ENCODE results near the gene POC5. TPM values are rescaled to one million over a fixed set of nuclear protein-coding genes. Genes with fewer than 3 reads are reported as not detected.

POC5 gene
- total RNA-seq, 3 donors from 2014 or later (not counting 1 experiment from before 2014, with no cell fraction given) = 12.4 to 16.6 (median 12.5) TPM

- Mint-ChIP-seq H3K36me3 (no peaks in the 10 kb centered on the region), H3K27ac (peak overlapping the region; percentile 83 to 98), H3K9me3 (no peaks in the 10 kb centered on the region), H3K4me1 (peaks cover 27 to 34% of the 10 kb centered on the region in 2 donors), H3K27me3 (ENCODE audit: low read depth in 2 of 2) (no peaks in the 10 kb centered on the region), H3K4me3 (peak overlapping the region; percentile 91)
- Histone ChIP-seq H3K4me3 (ENCODE audit: low read length) (no peak overlapping the region), H3K9me3 (ENCODE audit: control insufficient read depth, insufficient read depth, low read length) (no peaks in the 10 kb centered on the region), H3K27ac (ENCODE audit: low read length) (no peak overlapping the region), H3K27me3 (ENCODE audit: control insufficient read depth, insufficient read depth, low read length) (no peaks in the 10 kb centered on the region), H3K4me1 (ENCODE audit: control insufficient read depth, insufficient read depth, low read length) (peaks cover 12% of the 10 kb centered on the region), H3K36me3 (ENCODE audit: control insufficient read depth, insufficient read depth, low read length) (peaks cover 9% of the 10 kb centered on the region)
- ATAC-seq (no peak), DNase-seq (no peak)
- intact Hi-C loops (cut with micrococcal nuclease) = no loop called here
- TF ChIP-seq CTCF (IDR thresholded peaks at IDR 0.05) = no peak
- 100% methylated on average over 1 of the region's 2 CpGs for WGBS (ENCODE audit: insufficient coverage)
Observed at GRCh38 chr5:75668445-75668844, 48.8 kb downstream of the POC5 start.

- ATAC-seq = no peak
- Mint-ChIP-seq H3K36me3 (no peaks in the 10 kb centered on the region), H3K4me1 (peaks cover 20 to 31% of the 10 kb centered on the region in 2 donors), H3K4me3 (no peak overlapping the region), H3K9me3 (no peaks in the 10 kb centered on the region), H3K27me3 (ENCODE audit: low read depth in 2 of 2) (no peaks in the 10 kb centered on the region), H3K27ac (no peak overlapping the region)
- no peak overlapping the region for H3K4me3 ChIP-seq (ENCODE audit: low read length)
- H3K9me3 ChIP-seq (ENCODE audit: control insufficient read depth, insufficient read depth, low read length) = no peaks in the 10 kb centered on the region
- no peaks in the 10 kb centered on the region for H3K27me3 ChIP-seq (ENCODE audit: control insufficient read depth, insufficient read depth, low read length)
- intact Hi-C loops (cut with micrococcal nuclease) = no loop called here
- peaks cover 12% of the 10 kb centered on the region for H3K4me1 ChIP-seq (ENCODE audit: control insufficient read depth, insufficient read depth, low read length)
- TF ChIP-seq CTCF (IDR thresholded peaks at IDR 0.05) = no peak
- no peak for DNase-seq
- peaks cover 4% of the 10 kb centered on the region for H3K36me3 ChIP-seq (ENCODE audit: control insufficient read depth, insufficient read depth, low read length)
- H3K27ac ChIP-seq (ENCODE audit: low read length) = no peak overlapping the region
- 100% methylated on average over 2 of the region's 2 CpGs for WGBS (ENCODE audit: insufficient coverage)
Observed at GRCh38 chr5:75667586-75667985, 49.7 kb downstream of the POC5 start.

GRCh38 chr5:75666801-75667200 is 50.4 kb downstream of the POC5 start:
- WGBS (ENCODE audit: insufficient coverage) = 96% methylated on average over 6 of the region's 6 CpGs
- H3K36me3 Mint-ChIP-seq = no peaks in the 10 kb centered on the region
- no peak for TF ChIP-seq CTCF (IDR thresholded peaks at IDR 0.05)
- peaks cover 19 to 26% of the 10 kb centered on the region in 2 donors for H3K4me1 Mint-ChIP-seq
- H3K27ac Mint-ChIP-seq = no peak overlapping the region
- no peak for ATAC-seq
- H3K27ac ChIP-seq (ENCODE audit: low read length) = no peak overlapping the region
- H3K27me3 ChIP-seq (ENCODE audit: control insufficient read depth, insufficient read depth, low read length) = no peaks in the 10 kb centered on the region
- DNase-seq = no peak
- no peaks in the 10 kb centered on the region for H3K36me3 ChIP-seq (ENCODE audit: control insufficient read depth, insufficient read depth, low read length)
- H3K27me3 Mint-ChIP-seq (ENCODE audit: low read depth in 2 of 2) = no peaks in the 10 kb centered on the region
- no peak overlapping the region for H3K4me3 ChIP-seq (ENCODE audit: low read length)
- H3K9me3 Mint-ChIP-seq = no peaks in the 10 kb centered on the region
- H3K4me1 ChIP-seq (ENCODE audit: control insufficient read depth, insufficient read depth, low read length) = peaks cover 12% of the 10 kb centered on the region
- no peak overlapping the region for H3K4me3 Mint-ChIP-seq
- H3K9me3 ChIP-seq (ENCODE audit: control insufficient read depth, insufficient read depth, low read length) = no peaks in the 10 kb centered on the region
- intact Hi-C loops (cut with micrococcal nuclease) = no loop called here

GRCh38 chr5:75664979-75665378 is 52.3 kb downstream of the POC5 start:
- H3K4me1 Mint-ChIP-seq = peaks cover 19 to 24% of the 10 kb centered on the region in 2 donors
- Histone ChIP-seq H3K4me3 (ENCODE audit: low read length) (no peak overlapping the region), H3K27me3 (ENCODE audit: control insufficient read depth, insufficient read depth, low read length) (no peaks in the 10 kb centered on the region), H3K9me3 (ENCODE audit: control insufficient read depth, insufficient read depth, low read length) (no peaks in the 10 kb centered on the region), H3K36me3 (ENCODE audit: control insufficient read depth, insufficient read depth, low read length) (no peaks in the 10 kb centered on the region), H3K27ac (ENCODE audit: low read length) (no peak overlapping the region), H3K4me1 (ENCODE audit: control insufficient read depth, insufficient read depth, low read length) (peaks cover 12% of the 10 kb centered on the region)
- H3K4me3 Mint-ChIP-seq = no peak overlapping the region
- ATAC-seq (no peak), DNase-seq (no peak)
- no peaks in the 10 kb centered on the region for H3K9me3 Mint-ChIP-seq
- 100% methylated on average over 1 of the region's 2 CpGs for WGBS (ENCODE audit: insufficient coverage)
- H3K27me3 Mint-ChIP-seq (ENCODE audit: low read depth in 2 of 2) = no peaks in the 10 kb centered on the region
- no peak overlapping the region for H3K27ac Mint-ChIP-seq
- no peaks in the 10 kb centered on the region for H3K36me3 Mint-ChIP-seq
- intact Hi-C loops (cut with micrococcal nuclease) = no loop called here
- TF ChIP-seq CTCF (IDR thresholded peaks at IDR 0.05) = no peak

Measured in natural killer cell (primary cell).